Suppressor macrophage (primary cell): ENCODE results near the gene ATG2A.

Experiments
- DNase-seq, 4 experiments: peaks; one replicate each; pipeline ENCODE4 v3.0.0-alpha.2; 2020 to 2022

ATG2A gene

GRCh38 chr11:64900774-64901173 is 16.2 kb downstream of the ATG2A start:
- DNase-seq, result no peak

DNA sequence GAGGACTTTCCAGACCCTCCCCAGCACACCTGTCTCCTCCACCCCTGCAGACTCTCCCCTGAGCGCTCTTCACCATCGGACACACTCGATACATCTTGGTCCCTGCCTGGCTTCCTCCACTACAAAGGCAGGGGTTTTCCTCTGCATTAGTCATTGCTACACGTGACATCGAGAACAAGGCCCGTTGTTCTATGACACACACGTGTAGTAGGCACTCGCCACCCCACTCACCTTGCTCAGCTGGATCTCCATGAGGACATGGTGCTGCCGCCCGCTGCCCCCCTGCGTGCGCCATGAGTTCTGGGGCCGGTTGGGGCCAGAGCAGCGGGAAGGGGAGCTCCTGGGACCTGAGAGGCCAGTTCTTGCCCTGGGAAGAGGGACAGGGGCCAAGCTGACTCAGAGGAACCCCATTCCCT is 16.7 kb downstream of the ATG2A start:
- no peak for DNase-seq

DNA sequence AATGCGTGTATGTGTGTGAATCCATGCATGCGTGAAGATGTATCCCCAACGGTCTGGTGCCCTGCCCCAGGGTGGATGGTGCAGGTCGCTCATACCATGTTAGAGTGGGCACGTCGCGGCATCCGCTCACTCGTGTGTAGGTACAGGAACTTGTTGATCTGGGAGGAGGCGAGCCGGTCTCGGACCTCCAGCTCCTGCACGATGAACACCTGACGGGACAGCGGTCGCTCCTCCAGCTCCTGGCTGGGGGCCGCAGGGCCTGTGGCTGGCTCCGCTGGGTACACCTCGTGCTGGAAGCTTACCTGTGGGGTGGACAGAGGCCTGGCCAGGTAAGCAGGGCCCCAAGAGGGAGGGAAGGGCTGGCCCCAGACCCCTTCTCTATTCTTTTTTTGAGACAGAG is 18.5 kb downstream of the ATG2A start:
- no peak for DNase-seq

DNA sequence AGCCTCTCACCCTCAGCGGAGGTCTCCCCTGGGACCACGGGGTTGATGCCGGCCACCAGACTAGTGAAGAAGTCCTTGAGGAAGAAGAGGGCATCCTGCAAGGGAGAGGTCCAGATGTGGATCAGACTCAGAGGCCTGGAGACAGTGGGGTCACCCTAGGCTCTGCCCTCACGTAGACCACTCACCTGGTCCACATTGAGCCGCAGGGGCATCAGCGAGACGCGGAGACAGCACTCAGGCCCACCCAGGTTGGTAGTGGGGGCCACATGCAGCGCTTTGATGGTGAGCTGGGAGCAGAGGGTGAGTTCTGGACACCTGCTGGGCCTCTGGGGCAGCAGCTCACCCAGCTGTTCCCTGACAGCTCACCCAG is 18.9 kb downstream of the ATG2A start:
- no peak for DNase-seq

GRCh38 chr11:64897381-64898075 is 19.5 kb downstream of the ATG2A start:
- no peak for DNase-seq

DNA sequence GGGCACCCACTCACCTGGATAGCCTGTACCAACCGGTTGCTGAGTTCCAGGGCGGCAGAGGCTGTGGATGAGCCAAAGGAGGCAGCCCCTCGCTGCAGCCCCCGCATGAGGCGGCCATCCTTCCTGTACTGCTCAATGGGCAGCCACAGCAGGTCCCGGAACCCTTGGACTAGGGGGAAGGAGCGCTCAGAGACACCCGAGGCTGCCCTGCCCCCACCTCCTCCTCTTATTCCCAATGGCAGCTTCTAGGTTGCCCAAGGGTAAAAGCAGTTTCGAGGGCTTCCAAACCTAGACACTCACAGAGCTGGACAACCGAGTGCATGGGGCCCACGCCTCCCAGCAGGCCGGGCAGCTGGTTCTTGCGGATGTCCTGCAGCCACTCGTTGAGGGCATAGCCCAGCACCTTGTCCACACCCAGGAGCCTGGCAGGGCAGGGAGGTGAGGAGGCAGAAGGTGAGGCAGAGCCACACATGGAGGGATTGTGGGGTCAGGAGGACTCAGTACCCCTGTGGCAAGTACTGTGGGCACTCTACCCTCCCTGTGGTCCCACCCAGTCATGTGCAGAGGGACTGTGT is 20.5 kb downstream of the ATG2A start:
- no peak for DNase-seq

DNA sequence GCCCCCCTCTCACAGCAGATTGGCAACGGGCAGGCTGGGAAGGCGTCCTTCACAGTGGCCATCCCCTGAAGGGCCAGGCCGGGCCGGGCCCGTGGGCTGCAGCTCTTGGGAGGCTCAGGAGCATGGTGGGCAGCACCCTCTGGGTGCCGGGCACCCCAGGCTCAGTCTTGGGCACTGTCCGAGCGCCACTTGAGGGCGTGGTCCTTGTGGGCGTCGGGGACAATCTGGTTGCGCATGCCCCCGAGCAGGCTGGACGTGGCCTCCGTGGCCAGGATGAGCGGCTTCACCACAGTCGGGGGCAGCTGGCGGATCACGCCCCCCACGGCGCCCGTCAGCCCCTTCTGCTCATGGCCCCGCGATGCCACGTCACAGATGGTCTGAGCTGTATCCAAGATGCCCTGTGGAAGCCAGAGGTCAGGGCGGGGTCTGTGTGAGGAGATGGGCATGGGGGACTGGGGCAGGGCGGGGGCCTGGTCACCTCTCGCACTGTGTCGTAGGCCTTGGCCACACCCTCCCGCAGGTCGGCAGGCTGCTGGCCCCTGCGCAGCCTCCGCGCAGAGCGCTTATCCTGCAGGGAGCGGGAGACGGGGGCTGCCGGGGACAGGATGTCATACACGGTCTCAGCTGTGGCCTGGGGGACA is 22.1 kb downstream of the ATG2A start:
- no peak for DNase-seq

GRCh38 chr11:64894070-64894811 is 22.8 kb downstream of the ATG2A start:
- peak; percentile 88 to 95 (median 92) for DNase-seq

GRCh38 chr11:64893194-64894069 is 23.6 kb downstream of the ATG2A start:
- no peak for DNase-seq

DNA sequence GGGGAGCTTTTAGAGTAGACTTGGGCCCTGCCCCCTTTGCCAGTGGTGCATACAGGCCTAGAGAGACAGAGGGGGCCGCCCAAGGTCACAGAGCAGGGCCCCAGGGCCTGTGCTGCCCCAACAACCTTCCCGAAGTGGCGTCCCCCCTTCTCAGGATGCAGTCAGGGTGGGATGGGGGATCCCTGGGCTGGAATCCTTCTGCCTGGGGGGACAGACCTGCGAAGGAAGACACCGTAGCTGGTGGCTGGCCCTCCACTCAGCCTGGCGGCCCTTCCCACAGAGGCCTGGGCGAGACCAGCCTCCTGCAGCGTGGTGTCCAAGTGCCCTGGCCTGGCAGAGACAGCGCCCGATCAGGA is 24.2 kb downstream of the ATG2A start:
- DNase-seq, result no peak

DNA sequence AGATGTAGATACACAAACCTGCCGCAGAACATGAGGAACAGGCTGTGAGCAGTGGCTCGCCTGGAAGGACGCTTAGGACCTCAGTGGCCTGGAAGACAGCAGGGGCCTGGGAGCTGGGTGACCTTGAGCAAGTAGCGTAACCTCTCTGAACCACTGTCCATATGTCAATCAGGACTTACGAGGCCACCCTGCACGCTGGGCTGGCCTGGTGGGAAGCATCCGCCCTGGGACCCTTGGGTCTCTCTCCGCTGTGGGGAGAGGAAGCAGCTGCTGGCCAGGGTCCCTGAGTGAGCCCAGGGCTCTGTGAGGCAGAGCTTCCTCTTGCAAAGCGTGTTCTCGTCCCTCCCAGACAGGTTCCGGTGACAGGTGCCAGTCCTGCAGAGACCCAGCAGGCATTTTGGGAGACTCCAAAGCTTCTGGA is 24.6 kb downstream of the ATG2A start:
- DNase-seq, result no peak

- DNase-seq, result no peak
These were observed 25.1 kb downstream of the ATG2A start for GRCh38 chr11:64891880-64892279.

DNA sequence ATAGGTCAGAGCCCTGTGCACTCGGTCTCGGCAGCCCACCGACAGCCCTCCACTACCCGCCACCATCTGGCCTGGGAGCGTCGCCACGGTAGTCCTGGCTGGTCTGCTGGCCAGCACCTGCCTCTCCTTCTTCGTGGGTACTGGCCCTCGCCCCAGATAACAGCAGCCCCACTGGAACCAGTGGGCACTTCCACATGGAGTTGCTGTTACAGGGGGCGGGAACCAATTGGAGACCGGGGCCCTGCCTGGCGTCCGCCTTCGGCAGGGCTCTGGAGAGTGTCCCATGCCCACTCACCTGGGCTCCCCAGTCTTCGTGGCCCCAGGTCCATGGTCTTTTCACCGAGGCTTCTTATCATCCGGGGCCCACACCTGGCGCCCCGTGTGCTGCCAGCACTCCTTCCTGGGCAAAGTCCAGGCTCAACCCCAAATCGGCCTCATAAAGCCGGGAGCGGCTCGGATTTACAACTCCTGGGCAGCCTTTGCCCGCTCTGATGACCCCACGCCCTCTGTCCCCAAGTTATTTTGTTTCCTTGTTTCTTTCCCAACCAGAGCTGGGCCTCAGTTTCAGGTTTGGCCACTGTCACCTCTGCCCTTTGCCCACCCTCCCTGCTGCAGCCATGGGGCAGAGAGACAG is 25.7 kb downstream of the ATG2A start:
- DNase-seq, result no peak

DNA sequence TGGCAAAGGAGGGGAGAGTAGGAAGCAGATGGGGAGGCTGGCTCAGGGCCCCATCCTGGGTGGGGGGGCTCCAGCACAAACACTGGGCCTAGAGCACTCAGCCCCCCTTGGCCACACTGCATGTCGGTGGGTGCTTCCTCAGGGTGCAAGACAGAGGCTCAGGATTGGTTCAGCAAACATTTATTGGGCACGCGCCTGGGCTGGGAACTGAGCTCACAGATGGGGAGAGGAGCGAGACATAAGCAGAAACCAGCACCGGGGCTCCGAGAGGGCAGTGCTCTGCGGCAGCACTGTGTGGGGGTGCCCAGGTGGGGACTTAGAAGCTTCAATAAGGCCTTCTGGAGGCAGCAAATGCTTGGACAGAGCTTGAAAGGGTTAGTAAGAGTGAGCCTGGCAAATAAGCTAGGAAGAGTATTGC is 26.5 kb downstream of the ATG2A start:
- DNase-seq, result no peak

DNA sequence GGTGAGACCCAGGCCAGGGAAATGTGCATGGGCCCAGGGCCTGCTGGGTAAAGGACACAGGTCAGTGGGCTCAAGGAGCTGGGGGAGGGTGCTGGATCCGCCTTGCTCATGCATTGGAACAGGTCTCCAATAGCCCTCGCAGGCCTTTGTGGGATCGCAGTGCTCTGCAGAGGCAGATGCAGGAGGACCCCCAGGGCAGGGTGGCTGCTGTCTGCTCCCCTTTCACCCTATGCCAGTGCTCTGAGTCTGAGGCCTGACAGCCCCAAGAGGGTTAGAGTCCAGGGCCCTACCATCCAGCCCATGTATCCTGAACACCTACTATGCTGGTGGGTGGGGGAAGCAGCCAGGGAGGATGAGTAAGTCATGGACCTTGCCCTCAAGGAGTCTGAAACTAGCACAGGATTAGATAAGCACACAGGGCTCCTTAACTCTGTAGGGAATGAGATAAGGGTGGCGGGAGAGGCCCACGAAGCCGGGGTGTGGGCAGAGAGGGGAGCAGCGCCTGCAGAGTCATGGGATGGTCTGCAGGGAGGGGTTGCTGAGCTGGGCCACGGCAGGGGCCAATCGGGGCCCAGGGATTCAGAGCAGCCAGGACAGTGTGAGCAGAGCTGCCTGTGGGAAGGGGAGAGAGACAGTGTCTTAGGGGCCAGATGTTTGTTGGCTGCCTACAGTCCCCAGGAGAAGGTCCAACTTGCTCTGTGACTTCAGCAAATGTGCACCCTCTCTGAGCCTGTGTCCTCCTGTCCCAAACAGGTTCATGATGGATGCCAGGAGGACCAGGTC is 28.1 kb downstream of the ATG2A start:
- DNase-seq, result no peak

- no peak for DNase-seq
These were observed 28.6 kb downstream of the ATG2A start for GRCh38 chr11:64888406-64888728.

DNA sequence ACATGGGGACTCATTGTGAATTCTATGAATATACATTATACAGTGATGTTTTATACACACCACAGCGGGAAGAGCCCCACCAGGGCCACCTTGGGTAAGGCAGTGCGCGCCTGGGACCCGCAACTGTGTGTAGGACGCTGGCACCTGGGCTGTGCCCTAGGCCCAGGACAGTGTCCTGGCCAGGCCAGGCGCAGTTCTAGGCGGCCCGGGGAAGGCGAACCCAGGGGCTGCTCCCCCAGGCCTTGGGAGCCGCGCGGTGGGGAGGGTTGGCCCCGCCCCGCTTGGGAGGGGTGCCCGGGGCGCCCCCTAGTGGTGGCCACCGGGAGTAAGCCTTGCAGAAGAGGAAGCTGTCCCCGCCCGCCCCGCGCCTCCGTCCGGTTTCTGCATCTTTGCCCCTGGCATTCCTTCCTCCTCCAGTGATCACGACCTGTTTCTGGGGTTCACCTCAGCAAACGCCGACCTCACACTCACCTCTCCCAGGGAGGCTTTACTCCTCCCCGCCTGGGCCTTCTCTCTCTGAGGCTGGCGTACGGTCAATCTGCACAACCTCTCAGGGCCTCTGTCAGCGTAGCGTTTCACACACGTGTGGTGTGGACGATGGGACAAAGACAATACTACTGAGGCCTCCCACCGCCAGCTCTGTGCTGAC is 29.1 kb downstream of the ATG2A start:
- peak; percentile 84 to 95 (median 90) for DNase-seq

DNA sequence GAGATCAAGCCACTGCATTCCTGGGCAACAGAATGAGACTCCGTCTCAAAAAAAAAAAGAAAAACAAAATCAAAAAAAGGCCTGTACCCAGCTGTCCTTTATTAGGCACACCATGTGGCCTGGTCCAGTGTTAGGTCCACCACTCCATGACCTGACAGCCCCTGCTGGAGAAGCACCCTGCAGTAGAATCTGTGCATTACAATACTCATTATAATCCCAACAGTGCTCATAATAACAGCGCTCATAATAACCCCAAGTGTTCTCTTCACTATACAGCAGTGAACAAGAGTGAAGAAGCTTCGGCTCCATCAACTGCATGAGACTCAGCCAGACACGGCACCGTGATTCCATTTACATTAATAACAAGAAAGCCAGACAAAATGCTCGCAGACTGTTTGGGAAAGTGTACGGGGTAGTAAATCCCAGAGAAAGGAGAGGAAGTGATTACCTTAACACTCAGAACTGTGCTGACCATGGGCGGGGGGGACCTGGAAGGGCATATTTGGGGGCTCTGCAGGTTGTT is 29.7 kb downstream of the ATG2A start:
- DNase-seq, result no peak

DNA sequence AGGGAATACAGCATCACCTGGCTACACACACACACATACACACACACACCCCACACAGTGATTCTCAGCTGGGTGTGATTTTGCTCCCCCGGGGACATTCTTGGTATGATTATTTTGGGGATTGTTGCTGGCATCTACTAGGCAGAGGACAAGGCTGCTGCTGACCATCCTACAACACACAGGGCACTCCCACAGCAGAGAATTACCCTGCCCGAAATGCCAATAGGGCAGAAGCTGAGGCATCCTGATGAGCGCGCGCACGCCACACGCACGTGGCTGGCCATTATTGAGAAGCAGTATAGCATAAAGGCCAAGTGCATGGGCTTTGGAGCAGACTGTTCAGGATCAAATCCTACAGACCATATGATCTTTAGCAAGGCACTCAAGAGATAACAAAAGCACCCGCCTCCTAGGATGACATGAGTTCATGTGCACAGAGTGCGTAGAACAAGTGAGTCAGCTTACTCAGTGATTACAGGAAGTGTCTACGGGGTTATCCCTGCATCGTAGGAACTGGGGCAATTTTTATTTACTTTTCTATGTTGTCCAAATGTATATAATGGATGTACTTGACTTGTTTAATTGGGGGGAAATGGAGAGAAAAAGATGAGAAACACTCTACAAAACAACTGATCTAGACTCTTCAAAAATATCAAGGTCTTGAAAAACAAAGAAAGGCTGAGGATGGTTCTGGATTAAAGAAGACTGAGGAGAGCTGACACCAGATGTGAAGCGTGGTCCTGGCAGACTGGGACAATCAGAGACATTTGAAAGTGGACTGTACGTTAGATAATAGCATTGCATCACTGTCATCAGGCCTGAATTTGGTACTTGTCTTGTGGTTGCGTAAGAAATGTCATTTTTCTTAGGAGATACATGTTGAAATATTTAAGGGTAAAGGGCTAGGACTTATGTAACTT is 31.4 kb downstream of the ATG2A start:
- peak; percentile 83 to 95 (median 89) for DNase-seq
